Measurements from ENCODE around the gene BPIFB3. TPM values are rescaled to one million over a fixed set of nuclear protein-coding genes. Genes with fewer than 3 reads are reported as not detected.

The BPIFB3 gene
- polyA plus RNA-seq, 4 donors = not detected

DNA sequence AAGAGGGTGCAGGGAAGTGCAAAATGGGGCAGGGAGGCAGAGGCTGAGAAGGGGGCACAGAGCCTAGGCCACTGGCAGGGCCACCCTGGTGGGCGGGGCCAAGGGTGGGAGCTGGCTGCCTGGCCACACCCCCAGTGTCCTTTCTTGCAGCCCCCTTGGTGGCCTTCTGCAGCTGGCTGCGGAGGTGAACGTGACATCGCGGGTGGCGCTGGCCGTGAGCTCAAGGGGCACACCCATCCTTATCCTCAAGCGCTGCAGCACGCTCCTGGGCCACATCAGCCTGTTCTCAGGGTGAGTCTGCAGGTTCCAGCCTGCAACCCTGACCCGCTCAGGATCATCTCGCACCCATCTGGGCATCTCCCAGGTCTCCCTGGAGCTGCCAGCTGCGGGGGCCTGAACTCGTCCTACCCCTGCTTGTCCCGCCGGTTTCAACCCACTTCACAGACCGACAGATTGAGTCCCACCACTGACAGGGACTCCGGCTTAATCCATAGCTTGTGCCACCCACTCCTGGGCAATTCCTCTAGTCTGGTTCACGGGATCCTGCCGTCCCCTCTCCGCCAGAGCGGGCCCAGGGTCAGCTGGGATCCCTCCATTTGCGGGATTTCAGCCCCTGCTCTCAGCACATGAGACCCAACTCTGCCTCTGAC, 6.2 kb downstream of the BPIFB3 start:
- no peak for DNase-seq (ENCODE audit: low read depth in 4 of 4, low spot score in 3 of 4)

DNA sequence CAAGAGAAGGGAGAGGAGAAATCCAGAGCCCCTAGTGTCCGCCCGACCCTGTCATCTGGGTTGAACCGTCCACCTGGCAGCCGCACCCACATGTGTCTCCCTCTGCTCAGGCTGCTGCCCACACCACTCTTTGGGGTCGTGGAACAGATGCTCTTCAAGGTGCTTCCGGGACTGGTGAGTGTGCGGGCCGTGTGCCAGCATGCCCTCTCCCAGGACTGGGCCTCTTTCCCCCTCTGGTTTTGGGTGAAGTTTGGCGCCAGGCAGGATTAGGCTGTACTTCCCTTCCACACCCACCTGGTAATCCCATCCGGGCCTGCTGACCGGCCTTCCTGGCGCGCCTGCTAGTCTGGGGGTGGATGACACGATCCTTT, 7.9 kb downstream of the BPIFB3 start:
- no peak for DNase-seq (ENCODE audit: low read depth in 4 of 4, low spot score in 3 of 4)

GRCh38 chr20:33062105-33062824, 8.6 kb downstream of the BPIFB3 start:
- no peak for DNase-seq (ENCODE audit: low read depth in 4 of 4, low spot score in 3 of 4)

DNA sequence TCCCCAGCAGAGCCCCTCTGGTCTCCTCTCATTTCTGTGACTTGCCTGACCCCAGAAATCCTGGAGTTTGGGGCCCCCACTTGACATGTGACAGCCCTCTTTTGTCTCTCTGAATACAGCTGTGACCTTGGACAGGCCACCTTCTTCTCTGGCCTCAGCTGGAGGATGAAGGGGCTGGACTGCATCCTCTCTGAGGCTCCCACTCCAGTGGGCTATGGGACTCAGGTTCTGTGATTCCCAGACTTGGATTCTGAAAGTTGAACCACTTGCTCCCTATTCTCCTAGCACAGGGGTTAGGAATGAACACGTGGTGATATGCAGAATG, 9.1 kb downstream of the BPIFB3 start:
- DNase-seq (ENCODE audit: low read depth in 4 of 4, low spot score in 3 of 4) = no peak

DNA sequence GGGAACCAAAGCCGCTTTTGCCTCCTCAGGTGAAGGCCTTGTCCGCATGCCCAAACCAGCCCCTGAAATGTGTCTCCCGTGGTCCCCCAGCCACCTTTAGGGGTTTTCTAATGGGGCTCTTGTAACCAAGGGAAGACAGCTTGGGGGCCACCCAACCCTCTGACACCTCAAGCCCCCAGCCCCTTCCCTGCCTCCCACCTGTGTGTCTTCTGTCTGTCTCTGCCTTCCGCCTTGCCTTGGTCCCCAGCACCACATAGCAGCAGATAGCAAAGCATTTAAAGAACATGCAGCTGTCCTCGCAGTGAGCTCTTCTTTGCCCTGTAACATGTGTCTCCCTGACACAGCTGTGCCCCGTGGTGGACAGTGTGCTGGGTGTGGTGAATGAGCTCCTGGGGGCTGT, 9.6 kb downstream of the BPIFB3 start:
- no peak for DNase-seq (ENCODE audit: low read depth in 4 of 4, low spot score in 3 of 4)

- no peak for DNase-seq (ENCODE audit: low read depth in 4 of 4, low spot score in 3 of 4)
Observed at GRCh38 chr20:33064572-33065287, 11.0 kb downstream of the BPIFB3 start.

GRCh38 chr20:33065785-33066184, 12.1 kb downstream of the BPIFB3 start:
- DNase-seq (ENCODE audit: low read depth in 4 of 4, low spot score in 3 of 4) = no peak

- DNase-seq (ENCODE audit: low read depth in 4 of 4, low spot score in 3 of 4) = no peak
Observed at GRCh38 chr20:33067806-33068205, 14.1 kb downstream of the BPIFB3 start.

DNA sequence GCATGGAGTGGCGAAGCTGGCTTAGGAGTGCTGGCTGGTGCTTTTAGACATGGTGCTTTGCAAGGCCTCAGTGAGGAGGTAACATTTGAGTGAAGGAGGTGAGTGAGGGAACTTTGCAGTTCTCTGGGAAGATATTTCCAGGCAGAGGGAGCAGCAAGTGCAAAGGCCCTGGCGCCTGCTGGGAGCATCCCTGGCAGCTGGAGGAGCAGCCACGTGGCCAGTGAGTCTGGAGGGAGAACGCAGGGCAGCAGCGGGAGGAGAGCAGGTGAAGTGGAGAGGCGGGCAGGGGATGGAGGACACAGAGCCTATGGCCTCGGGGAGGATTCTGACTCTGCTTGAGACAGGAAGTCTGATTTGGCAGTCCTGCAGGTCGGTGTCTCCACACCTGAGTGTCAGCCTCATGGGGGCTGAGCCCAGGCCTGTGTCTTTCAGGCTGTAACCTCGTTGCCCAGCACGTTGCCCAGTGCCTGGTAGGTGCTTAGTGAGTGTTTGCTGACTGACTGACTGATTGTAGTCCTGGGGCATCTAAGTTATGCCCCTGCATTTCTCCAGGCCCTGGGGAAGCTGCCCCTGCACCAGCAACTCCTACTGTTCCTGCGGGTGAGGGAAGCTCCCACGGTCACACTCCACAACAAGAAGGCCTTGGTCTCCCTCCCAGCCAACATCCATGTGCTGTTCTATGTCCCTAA, 14.7 kb downstream of the BPIFB3 start:
- DNase-seq (ENCODE audit: low read depth in 4 of 4, low spot score in 3 of 4) = no peak

- DNase-seq (ENCODE audit: low read depth in 4 of 4, low spot score in 3 of 4) = no peak
Observed at GRCh38 chr20:33069673-33070072, 16.0 kb downstream of the BPIFB3 start.

- DNase-seq (ENCODE audit: low read depth in 4 of 4, low spot score in 3 of 4) = no peak
Observed at GRCh38 chr20:33070111-33071053, 16.7 kb downstream of the BPIFB3 start.

DNA sequence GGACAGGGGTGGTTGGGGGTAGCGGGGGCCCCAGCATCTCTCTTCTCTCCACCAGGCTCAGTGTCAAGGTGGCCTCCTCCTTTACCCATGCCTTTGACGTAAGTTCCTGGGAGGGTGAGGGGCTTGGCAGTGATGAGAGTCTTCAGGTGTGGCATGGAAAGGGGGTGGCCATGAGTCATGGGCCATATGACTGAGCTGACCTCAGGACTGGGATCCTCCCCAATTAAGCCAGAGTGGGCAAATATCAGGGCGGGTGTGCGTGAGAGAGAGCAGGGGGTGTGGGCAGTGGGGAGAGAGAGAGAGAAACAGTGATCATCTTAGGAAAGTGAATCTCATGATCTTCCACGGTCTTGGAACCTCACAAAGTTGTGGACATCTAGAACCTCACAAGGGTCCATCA, 17.5 kb downstream of the BPIFB3 start:
- DNase-seq (ENCODE audit: low read depth in 4 of 4, low spot score in 3 of 4) = no peak

DNA sequence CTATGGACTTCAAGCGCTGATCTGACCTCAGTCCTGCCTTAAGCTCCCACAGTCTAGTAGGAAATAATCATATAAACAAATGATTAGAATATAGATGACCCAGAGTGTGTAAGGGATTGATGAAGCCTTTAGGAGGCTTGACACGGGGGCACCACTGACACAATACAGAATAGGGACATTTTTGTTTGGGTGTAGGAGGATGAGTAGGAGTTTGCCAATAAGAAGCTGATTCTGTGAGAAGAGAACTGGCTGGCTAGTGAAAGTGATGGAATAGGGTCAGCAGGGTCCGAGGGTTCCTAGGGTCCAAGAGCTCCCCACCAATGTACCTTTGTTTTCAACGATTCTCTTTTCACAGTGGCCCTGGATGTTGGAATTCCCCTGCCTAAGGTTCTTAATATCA, 18.7 kb downstream of the BPIFB3 start:
- no peak for DNase-seq (ENCODE audit: low read depth in 4 of 4, low spot score in 3 of 4)

- DNase-seq (ENCODE audit: low read depth in 4 of 4, low spot score in 3 of 4) = no peak
Observed at GRCh38 chr20:33072813-33073212, 19.1 kb downstream of the BPIFB3 start.

DNA sequence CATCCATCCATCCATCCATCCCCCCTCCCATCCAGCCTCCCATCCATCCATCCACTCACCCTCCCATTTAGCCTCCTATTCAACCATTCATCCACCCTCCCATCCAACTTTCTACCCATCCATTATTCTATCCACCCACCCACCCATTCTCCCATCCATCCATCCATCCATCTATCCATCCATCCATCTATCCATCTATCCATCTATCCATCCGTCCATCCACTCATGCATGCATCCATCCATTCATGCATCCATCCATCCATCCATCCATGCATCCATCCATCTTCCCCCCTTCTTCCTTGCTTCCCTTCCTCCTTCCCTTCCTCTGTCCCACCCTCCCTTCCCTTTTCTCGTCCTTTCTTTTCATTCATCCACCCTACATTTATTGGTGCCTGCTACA, 21.0 kb downstream of the BPIFB3 start:
- no peak for DNase-seq (ENCODE audit: low read depth in 4 of 4, low spot score in 3 of 4)

GRCh38 chr20:33075281-33075680, 21.6 kb downstream of the BPIFB3 start:
- no peak for DNase-seq (ENCODE audit: low read depth in 4 of 4, low spot score in 3 of 4)

DNA sequence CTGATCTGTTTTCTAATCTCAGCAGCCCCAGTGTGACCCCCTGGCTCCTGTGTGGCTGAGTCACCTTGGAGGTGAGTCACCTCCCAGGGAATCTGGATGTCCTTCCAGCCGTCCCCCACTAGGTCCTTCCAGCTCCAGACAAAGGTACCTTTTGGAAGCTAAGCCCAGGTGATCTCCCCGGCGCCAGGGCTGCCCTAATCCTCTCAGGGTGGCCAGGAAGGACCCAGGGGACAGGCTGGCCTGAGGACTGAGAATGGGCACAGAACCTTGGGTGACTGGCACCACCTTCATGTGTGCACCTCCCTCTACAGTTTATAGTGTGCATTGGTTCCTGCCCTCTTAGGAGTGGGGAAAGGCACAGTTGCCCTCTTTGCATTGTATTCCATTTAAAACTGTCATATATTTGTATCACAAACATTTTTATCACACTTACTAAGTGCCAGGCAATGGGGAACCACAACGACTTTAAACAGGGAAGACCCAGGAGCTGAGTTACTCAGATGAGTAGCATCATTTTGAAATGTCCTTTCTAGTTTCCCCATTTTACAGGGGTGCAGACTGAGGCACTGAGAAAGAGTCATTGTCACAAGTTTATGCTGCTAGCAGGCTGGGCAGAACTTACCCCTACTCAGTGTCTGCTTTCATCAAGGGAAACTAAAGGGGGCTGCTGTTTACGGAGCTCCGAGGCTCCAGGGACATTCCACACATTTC, 23.1 kb downstream of the BPIFB3 start:
- no peak for DNase-seq (ENCODE audit: low read depth in 4 of 4, low spot score in 3 of 4)

GRCh38 chr20:33079259-33079658, 25.6 kb downstream of the BPIFB3 start, which contains the start of gene BPIFB4:
BPIFB4 (plus strand) TSS chr20:33079643; CDS start chr20:33081527, 1,884 bp downstream.
- no peak for DNase-seq (ENCODE audit: low read depth in 4 of 4, low spot score in 3 of 4)

DNA sequence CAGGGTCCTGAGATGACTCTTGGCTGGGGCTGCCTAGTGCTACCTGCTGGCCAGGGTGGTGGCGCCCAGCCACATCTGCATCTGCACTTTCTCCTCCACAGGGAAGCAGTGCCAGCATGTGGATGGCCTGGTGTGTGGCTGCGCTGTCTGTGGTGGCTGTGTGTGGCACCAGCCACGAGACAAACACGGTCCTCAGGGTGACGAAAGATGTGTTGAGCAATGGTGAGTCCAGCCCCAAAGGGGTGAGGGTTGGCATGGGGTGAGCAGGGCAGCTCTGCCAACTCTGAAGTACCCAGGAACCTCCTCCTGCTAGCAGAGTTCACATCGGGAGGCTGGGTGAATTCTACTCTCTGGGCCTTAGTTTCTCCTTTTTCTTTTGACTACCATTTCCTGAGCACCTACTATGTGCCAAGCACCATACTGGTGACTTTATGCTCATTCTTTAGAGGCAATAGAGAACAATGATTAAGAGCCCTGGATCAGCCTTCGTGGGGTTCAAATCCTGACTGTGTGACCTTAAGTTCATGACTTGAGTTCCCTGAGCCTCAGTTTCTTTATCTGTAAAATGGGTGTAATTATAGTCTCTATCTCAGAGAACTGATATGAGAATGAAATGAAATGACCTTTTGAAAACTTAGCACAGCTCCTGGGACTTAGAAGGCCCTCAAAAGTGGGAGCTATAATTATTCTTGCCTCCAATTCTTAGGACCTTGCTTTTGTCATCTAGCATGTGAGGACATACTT, 27.9 kb downstream of the BPIFB3 start:
- no peak for DNase-seq (ENCODE audit: low read depth in 4 of 4, low spot score in 3 of 4)

All from right renal pelvis (tissue), 4 donors.